Neural progenitor cell (in vitro differentiated cells): ENCODE measurements around the gene IL23R.

Source experiments
- EZH2 ChIP-seq: fragments of 200-600 bp; sonication (generic); IDR thresholded peaks from 2 replicates; pipeline ENCODE4 v1.6.1; 2017; ENCODE audit warnings: antibody characterized with exemption, mild to moderate bottlenecking, moderate library complexity
- EZH2phosphoT487 ChIP-seq: fragments of 200-600 bp; sonication (generic); IDR thresholded peaks from 2 replicates; pipeline ENCODE4 v1.6.1; 2017; ENCODE audit warnings: antibody characterized with exemption
- TF ChIP-seq, protein P1 (sequence below): fragments of 200-600 bp; sonication (generic); IDR thresholded peaks from 2 replicates; pipeline ENCODE4 v1.5.1; 2017; ENCODE audit warnings: antibody characterized with exemption, mild to moderate bottlenecking

DNA sequence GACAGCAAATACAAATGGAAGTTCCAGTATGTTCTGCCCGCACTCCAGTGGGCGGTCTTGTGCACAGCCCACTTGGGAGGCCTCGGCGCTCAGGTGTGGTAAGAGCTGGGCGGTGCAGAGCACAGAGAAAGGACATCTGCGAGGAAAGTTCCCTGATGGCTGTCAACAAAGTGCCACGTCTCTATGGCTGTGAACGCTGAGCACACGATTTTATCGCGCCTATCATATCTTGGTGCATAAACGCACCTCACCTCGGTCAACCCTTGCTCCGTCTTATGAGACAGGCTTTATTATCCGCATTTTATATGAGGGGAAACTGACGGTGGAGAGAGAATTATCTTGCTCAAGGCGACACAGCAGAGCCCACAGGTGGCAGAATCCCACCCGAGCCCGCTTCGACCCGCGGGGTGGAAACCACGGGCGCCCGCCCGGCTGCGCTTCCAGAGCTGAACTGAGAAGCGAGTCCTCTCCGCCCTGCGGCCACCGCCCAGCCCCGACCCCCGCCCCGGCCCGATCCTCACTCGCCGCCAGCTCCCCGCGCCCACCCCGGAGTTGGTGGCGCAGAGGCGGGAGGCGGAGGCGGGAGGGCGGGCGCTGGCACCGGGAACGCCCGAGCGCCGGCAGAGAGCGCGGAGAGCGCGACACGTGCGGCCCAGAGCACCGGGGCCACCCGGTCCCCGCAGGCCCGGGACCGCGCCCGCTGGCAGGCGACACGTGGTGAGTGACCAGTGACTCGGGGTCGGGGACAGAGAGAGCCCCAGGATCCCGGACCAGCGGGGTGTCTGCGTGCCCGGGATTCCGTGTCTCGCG, 141.2 kb downstream of the IL23R start, which contains the start of gene IL12RB2:
- TF ChIP-seq, protein P1, sequence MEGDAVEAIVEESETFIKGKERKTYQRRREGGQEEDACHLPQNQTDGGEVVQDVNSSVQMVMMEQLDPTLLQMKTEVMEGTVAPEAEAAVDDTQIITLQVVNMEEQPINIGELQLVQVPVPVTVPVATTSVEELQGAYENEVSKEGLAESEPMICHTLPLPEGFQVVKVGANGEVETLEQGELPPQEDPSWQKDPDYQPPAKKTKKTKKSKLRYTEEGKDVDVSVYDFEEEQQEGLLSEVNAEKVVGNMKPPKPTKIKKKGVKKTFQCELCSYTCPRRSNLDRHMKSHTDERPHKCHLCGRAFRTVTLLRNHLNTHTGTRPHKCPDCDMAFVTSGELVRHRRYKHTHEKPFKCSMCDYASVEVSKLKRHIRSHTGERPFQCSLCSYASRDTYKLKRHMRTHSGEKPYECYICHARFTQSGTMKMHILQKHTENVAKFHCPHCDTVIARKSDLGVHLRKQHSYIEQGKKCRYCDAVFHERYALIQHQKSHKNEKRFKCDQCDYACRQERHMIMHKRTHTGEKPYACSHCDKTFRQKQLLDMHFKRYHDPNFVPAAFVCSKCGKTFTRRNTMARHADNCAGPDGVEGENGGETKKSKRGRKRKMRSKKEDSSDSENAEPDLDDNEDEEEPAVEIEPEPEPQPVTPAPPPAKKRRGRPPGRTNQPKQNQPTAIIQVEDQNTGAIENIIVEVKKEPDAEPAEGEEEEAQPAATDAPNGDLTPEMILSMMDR, result no peak
- TF ChIP-seq EZH2phosphoT487, result peak; percentile 61
- peak; percentile 64 for TF ChIP-seq EZH2
